ENCODE data around the gene SLC7A4. TPM values are rescaled to one million over a fixed set of nuclear protein-coding genes. Genes with fewer than 3 reads are reported as not detected.

The SLC7A4 gene
- total RNA-seq, 4 donors from 2014 or later = 0.45 to 0.54 TPM; not detected in 2

GRCh38 chr22:20991252-20992055 is 40.9 kb downstream of the SLC7A4 start:
- no peaks in the 10 kb centered on the region for H3K27me3 ChIP-seq
- H3K9me3 ChIP-seq = no peaks in the 10 kb centered on the region
- TF ChIP-seq POLR2A (IDR thresholded peaks at IDR 0.05) (no peak), CTCF (IDR thresholded peaks at IDR 0.05) (no peak)
- no peak overlapping the region for H3K4me3 ChIP-seq (replicated peaks in 1 of 3)
- WGBS, 2 donors = 92 to 96% methylated on average over 14 to 16 of the region's 24 CpGs
- no peak for DNase-seq
- peaks cover 21 to 37% of the 10 kb centered on the region in 2 donors for H3K36me3 ChIP-seq
- no peaks in the 10 kb centered on the region for H3K4me1 ChIP-seq
- H3K27ac ChIP-seq = no peak overlapping the region
- intact Hi-C loops (cut with DNase I) = no loop called here

GRCh38 chr22:20990184-20991180 is 41.9 kb downstream of the SLC7A4 start:
- Histone ChIP-seq H3K36me3 (peaks cover 21 to 37% of the 10 kb centered on the region in 2 donors), H3K27ac (no peak overlapping the region), H3K27me3 (no peaks in the 10 kb centered on the region), H3K4me3 (replicated peaks in 1 of 3) (no peak overlapping the region), H3K9me3 (no peaks in the 10 kb centered on the region), H3K4me1 (no peaks in the 10 kb centered on the region)
- TF ChIP-seq POLR2A (IDR thresholded peaks at IDR 0.05) (no peak), CTCF (IDR thresholded peaks at IDR 0.05) (no peak)
- WGBS, 2 donors = 83 to 89% methylated on average over 16 to 20 of the region's 21 CpGs
- intact Hi-C loops (cut with DNase I) = no loop called here
- no peak for DNase-seq

DNA sequence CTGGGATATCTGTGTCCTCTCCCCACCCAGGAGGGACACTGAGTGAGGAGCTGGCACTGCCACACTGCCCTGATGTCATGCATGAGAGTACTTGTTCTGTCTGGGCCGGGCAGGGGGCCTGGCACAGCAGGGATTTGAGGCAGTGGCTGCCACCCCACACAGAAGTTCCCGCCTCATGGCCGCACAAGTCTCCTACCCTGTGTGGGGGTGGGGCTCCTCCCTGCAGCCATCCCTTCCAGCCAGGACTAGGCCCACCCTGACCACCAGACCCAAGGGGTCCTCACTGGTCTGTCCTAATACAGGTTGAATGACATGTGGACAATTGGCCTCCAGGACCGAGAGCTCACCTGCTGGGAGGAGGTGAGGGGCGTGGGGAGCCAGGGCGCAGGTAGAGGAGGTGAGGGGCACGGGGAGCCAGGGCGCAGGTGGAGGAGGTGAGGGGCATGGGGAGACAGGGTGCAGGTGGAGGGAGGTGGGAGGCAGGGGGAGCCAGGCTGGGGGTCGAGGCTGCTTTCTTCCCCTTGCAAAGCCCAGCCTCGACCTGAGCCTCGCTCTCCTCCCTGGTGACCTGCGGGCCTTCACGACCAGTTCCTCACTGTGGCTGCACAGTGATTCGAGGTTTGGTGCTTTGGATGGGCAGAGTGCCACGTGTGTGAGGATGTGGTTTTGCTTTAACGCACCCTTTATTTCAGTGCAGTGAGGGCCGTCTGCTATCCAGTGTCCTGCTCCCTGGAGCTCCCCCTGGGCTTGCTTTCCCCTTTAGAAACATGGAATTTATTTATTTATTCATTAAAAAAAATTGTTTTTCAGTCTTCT is 42.8 kb downstream of the SLC7A4 start:
- 74 to 75% methylated on average over 11 to 14 of the region's 17 CpGs for WGBS, 2 donors
- peaks cover 21 to 37% of the 10 kb centered on the region in 2 donors for H3K36me3 ChIP-seq
- DNase-seq = no peak
- H3K27me3 ChIP-seq = no peaks in the 10 kb centered on the region
- no peak overlapping the region for H3K4me3 ChIP-seq (replicated peaks in 1 of 3)
- no peaks in the 10 kb centered on the region for H3K4me1 ChIP-seq
- intact Hi-C loops (cut with DNase I) = no loop called here
- H3K27ac ChIP-seq = no peak overlapping the region
- no peaks in the 10 kb centered on the region for H3K9me3 ChIP-seq
- TF ChIP-seq CTCF (IDR thresholded peaks at IDR 0.05) (no peak), POLR2A (IDR thresholded peaks at IDR 0.05) (no peak)

GRCh38 chr22:20988573-20989322 is 43.6 kb downstream of the SLC7A4 start:
- DNase-seq = no peak
- Histone ChIP-seq H3K4me3 (replicated peaks in 1 of 3) (no peak overlapping the region), H3K36me3 (peaks cover 21 to 33% of the 10 kb centered on the region in 2 donors), H3K27me3 (no peaks in the 10 kb centered on the region), H3K27ac (no peak overlapping the region), H3K9me3 (no peaks in the 10 kb centered on the region), H3K4me1 (no peaks in the 10 kb centered on the region)
- WGBS, 2 donors = 88% methylated on average over 12 to 13 of the region's 16 CpGs
- TF ChIP-seq POLR2A (IDR thresholded peaks at IDR 0.05) (no peak), CTCF (IDR thresholded peaks at IDR 0.05) (no peak)
- intact Hi-C loops (cut with DNase I) = no loop called here

Measured in thyroid gland (tissue), 4 donors.